A673 (cell line): ENCODE results near the gene RGR. TPM values are rescaled to one million over a fixed set of nuclear protein-coding genes. Genes with fewer than 3 reads are reported as not detected.

Experiments used
- BruUV-seq: library from RNA; stranded (reverse); fragments of 400-500 nt; replicated peaks from 2 replicates; lab custom pipeline; 2021; lab: Mats Ljungman, UMichigan
- CTCF ChIA-PET: fragments of 300-600 bp; sonication (Branson Sonifier 250); formaldehyde crosslinking; loops from one replicate; lab custom pipeline; 2022; ENCODE audit warnings: antibody characterized with exemption; lab: Charles Lee
- POLR2A ChIA-PET: fragments of 300-600 bp; sonication (Branson Sonifier 250); formaldehyde crosslinking; loops from one replicate; lab custom pipeline; 2022; ENCODE audit warnings: antibody characterized with exemption; ENCODE audit not compliant: low non-redundant PET; lab: Charles Lee
- DNase-seq: peaks from one replicate; pipeline ENCODE4 v3.0.0-alpha.2; 2015; ENCODE audit warnings: low spot score
- H3K27ac ChIP-seq: fragments of 200-600 bp; sonication (generic); 2 replicates; pipeline ENCODE4 v1.5.1; 2016; ENCODE audit warnings: mixed run types, low read depth, mild to moderate bottlenecking, mixed read lengths, antibody characterized with exemption, low read length; ENCODE audit not compliant: poor library complexity, severe bottlenecking
- H3K27me3 ChIP-seq: fragments of 200-600 bp; sonication (generic); replicated peaks from 2 replicates; pipeline ENCODE4 v1.6.1; 2017; ENCODE audit warnings: mixed run types, low read depth, mild to moderate bottlenecking, mixed read lengths, antibody characterized with exemption, low read length; ENCODE audit not compliant: insufficient read depth, poor library complexity
- H3K36me3 ChIP-seq: fragments of 200-600 bp; sonication (generic); 2 replicates; pipeline ENCODE4 v1.6.1; 2016; ENCODE audit warnings: mixed run types, mild to moderate bottlenecking, mixed read lengths, antibody characterized with exemption, low read length; ENCODE audit not compliant: insufficient read depth, poor library complexity, severe bottlenecking
- H3K4me1 ChIP-seq: fragments of 200-600 bp; sonication (generic); 2 replicates; pipeline ENCODE4 v1.6.1; 2017; ENCODE audit warnings: mixed run types, mild to moderate bottlenecking, mixed read lengths, antibody characterized with exemption, low read length; ENCODE audit not compliant: insufficient read depth, poor library complexity, severe bottlenecking
- H3K4me3 ChIP-seq: fragments of 200-600 bp; sonication (generic); 2 replicates; pipeline ENCODE4 v1.5.1; 2016; ENCODE audit warnings: low read depth, mixed run types, mild to moderate bottlenecking, mixed read lengths, low read length; ENCODE audit not compliant: poor library complexity, severe bottlenecking
- H3K9me3 ChIP-seq: fragments of 200-600 bp; sonication (generic); 2 replicates; pipeline ENCODE4 v1.6.1; 2016; ENCODE audit warnings: mixed run types, low read depth, mild to moderate bottlenecking, mixed read lengths, antibody characterized with exemption, low read length; ENCODE audit not compliant: poor library complexity, severe bottlenecking
- EZH2 ChIP-seq: fragments of 200-600 bp; sonication (generic); IDR thresholded peaks from 2 replicates; pipeline ENCODE4 v1.6.1; 2017; ENCODE audit warnings: borderline replicate concordance, low read depth, mild to moderate bottlenecking, mixed read lengths, antibody characterized with exemption, low read length; ENCODE audit not compliant: poor library complexity, severe bottlenecking
- intact Hi-C: fragments of 100-400 bp; cut with micrococcal nuclease; formaldehyde crosslinking; loops from one replicate; pipeline ENCODE4 v1.10.0; 2022; ENCODE audit not compliant: unreplicated experiment
- total RNA-seq: library from RNA; stranded (reverse); gene quantifications from 2 replicates; pipeline ENCODE4 v1.2.3, GENCODE V29; 2021
- TF ChIP-seq, protein P1 (sequence below): fragments of 300-800, 200-600 bp; sonication (generic); conservative IDR thresholded peaks from 2 replicates; pipeline ENCODE4 v1.5.1; 2017; ENCODE audit warnings: low read depth, mild to moderate bottlenecking, antibody characterized with exemption, low read length, moderate library complexity, mixed read lengths

The RGR gene
- total RNA-seq, 1 experiment from 2014 or later: not detected

DNA sequence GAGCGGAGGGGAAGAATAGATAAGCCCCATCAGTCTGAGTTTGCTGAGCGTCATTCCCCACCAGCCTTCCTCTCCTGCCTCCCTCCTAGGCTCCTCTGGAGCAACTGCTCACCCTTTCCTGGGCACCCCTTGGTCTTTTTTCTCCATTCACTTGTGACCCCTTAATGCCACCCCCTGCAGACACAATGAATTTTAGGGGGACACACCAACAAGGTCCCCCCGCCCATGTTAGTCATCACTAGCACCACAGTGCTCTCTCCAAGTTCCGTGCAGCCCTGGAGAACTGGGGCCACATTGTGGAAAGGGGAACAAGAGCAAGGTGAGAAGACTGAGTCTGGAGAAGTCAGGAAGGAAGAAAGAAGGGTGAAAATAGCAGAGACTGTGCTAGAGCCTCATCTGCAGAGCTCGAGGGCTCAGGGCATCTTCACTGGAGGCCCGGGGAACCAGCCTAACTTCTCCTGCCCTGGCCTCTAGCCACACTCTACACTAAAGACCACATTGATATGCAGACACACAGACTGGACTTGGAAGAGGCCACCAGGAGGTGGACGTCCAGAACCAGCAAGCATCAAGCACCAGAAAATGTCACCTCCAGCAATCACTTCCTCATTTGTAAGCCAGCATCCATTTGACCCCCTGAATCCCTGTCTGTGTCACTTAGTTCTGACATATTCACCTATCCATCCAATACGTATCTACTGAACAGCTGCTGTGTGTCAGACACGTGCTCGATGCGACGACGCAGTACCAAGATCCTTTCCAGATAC, 17.5 kb downstream of the RGR start:
- Histone ChIP-seq H3K27ac (no peak overlapping the region), H3K9me3 (no peaks in the 10 kb centered on the region), H3K4me1 (no peaks in the 10 kb centered on the region), H3K4me3 (no peak overlapping the region), H3K36me3 (no peaks in the 10 kb centered on the region), H3K27me3 (peaks cover 3% of the 10 kb centered on the region)
- intact Hi-C loops: loop anchor here (5.0 kb wide), 1 partner anchor 455 kb away; no protein-coding TSS in a partner anchor
- BruUV-seq: no TSS peak
- POLR2A ChIA-PET: no interaction called here
- no peak for DNase-seq
- TF ChIP-seq EZH2: no peak
- TF ChIP-seq, protein P1, sequence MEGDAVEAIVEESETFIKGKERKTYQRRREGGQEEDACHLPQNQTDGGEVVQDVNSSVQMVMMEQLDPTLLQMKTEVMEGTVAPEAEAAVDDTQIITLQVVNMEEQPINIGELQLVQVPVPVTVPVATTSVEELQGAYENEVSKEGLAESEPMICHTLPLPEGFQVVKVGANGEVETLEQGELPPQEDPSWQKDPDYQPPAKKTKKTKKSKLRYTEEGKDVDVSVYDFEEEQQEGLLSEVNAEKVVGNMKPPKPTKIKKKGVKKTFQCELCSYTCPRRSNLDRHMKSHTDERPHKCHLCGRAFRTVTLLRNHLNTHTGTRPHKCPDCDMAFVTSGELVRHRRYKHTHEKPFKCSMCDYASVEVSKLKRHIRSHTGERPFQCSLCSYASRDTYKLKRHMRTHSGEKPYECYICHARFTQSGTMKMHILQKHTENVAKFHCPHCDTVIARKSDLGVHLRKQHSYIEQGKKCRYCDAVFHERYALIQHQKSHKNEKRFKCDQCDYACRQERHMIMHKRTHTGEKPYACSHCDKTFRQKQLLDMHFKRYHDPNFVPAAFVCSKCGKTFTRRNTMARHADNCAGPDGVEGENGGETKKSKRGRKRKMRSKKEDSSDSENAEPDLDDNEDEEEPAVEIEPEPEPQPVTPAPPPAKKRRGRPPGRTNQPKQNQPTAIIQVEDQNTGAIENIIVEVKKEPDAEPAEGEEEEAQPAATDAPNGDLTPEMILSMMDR: no peak
- CTCF ChIA-PET: no interaction called here

DNA sequence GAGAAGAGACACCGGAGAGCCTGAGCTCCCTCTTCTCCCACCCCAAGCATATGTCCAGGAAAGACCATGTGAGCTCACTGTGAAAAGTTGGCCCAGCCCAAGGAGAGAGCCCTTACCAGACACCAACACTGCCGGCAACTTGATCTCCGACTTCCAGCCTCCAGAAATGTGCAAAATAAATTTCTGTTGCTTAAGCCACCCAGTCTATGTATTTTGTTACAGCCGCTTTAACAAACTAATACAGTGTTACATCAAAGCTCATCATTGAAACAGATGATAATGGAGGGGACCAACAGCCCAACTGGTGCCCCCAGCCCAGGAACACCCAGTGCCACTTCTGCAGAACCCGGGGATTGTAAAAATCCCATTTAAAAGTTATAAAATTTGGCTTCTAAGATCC, 18.9 kb downstream of the RGR start:
- Histone ChIP-seq H3K27ac (no peak overlapping the region), H3K9me3 (no peaks in the 10 kb centered on the region), H3K27me3 (peaks cover 3% of the 10 kb centered on the region), H3K36me3 (no peaks in the 10 kb centered on the region), H3K4me1 (no peaks in the 10 kb centered on the region), H3K4me3 (no peak overlapping the region)
- intact Hi-C loops: loop anchor here (2.0 to 5.0 kb wide), 2 partner anchors 107 to 454 kb away; no protein-coding TSS in a partner anchor
- BruUV-seq: no TSS peak
- POLR2A ChIA-PET: no interaction called here
- TF ChIP-seq, protein P1: no peak
- no peak for TF ChIP-seq EZH2
- CTCF ChIA-PET: interaction anchor here (0.7 to 1.8 kb wide), 2 partner anchors 274 to 276 kb away, joined by 3 to 19 read pairs; no protein-coding TSS in a partner anchor
- DNase-seq: no peak

DNA sequence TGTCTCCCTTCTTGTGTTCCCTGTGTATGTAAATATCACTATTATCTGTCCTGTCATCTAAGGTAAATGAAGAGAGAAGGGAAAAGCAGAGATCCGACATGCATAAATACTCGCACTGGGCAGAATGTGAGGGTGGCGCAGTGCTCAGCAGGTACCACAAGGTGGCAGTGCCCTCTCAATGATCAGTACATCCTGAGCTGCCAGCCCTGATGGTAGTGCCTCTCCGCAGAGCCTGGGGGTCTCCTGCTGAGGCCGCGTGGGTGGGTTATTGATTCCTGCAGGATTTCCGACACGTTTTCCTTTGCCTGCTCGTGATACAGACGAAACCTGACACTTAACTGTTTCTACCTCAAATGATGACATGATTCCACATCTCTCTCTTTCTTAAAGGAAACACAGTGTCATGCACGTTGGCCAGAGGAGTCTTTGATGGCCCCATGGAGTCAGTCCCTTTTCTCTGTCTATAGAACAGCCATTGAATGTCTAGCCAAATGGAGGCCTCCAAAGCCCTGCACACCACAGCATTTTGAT, 19.8 kb downstream of the RGR start:
- TF ChIP-seq, protein P1: peak; percentile 95
- no peak for TF ChIP-seq EZH2
- peak; percentile 83 for DNase-seq
- BruUV-seq: no TSS peak
- no peaks in the 10 kb centered on the region for H3K4me1 ChIP-seq
- CTCF ChIA-PET: interaction anchor here (0.6 to 1.8 kb wide), 3 partner anchors 160 to 275 kb away, joined by 3 to 19 read pairs (median 4); no protein-coding TSS in a partner anchor
- no peak overlapping the region for H3K27ac ChIP-seq
- POLR2A ChIA-PET: no interaction called here
- H3K27me3 ChIP-seq: peaks cover 8% of the 10 kb centered on the region
- H3K4me3 ChIP-seq: no peak overlapping the region
- intact Hi-C loops: loop anchor here (2.0 to 5.0 kb wide), 2 partner anchors 106 to 453 kb away; no protein-coding TSS in a partner anchor
- H3K36me3 ChIP-seq: no peaks in the 10 kb centered on the region
- H3K9me3 ChIP-seq: no peaks in the 10 kb centered on the region
